ENCODE results near the gene GSTA4.

The GSTA4 gene

DNA sequence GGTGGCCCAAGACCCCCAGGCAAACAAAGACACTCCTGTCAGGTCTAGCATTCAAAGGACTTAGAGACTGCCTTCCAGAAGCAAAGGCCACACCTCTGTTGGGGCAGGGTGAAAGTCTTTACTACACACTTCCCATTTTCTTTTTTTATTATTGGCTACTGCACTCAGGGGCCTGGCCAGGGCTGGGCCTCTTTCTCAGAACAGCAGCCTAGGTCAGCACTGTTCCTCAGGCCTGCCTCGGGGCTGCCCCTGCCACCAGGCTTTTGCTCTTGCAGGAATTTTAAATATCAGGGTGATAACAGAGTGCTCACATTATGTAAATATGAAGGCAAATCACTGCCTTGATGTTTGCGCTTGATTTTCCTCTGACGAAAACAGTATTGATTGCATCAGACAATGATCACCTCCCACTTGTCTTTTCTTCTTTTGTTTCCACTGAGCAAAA is 18.5 kb downstream of the GSTA4 start:
- no peak overlapping the region for H3K27ac ChIP-seq
- TF ChIP-seq, protein P1, sequence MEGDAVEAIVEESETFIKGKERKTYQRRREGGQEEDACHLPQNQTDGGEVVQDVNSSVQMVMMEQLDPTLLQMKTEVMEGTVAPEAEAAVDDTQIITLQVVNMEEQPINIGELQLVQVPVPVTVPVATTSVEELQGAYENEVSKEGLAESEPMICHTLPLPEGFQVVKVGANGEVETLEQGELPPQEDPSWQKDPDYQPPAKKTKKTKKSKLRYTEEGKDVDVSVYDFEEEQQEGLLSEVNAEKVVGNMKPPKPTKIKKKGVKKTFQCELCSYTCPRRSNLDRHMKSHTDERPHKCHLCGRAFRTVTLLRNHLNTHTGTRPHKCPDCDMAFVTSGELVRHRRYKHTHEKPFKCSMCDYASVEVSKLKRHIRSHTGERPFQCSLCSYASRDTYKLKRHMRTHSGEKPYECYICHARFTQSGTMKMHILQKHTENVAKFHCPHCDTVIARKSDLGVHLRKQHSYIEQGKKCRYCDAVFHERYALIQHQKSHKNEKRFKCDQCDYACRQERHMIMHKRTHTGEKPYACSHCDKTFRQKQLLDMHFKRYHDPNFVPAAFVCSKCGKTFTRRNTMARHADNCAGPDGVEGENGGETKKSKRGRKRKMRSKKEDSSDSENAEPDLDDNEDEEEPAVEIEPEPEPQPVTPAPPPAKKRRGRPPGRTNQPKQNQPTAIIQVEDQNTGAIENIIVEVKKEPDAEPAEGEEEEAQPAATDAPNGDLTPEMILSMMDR (conservative IDR thresholded peaks at IDR 0.05), result no peak
- no peak for TF ChIP-seq ZFX (IDR thresholded peaks at IDR 0.05)

DNA sequence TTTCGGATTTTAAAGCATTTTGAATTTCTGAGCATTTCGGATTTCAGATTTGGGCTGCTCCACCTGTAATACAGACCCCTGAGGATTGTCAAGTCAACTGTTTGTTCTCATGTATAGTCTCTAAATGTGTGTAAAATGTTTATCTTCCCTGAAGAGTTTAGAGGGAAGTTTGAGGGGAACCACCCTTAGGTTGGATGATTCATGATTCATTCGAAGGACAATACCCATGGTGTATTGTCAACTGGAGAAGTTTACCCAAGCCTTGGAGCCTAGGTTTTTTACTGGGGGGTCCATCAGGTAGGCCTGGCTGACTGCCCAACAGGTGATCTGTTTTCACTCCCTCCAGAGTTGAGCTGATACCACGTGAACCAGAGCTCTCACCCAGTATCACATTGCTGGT is 18.9 kb downstream of the GSTA4 start:
- no peak overlapping the region for H3K27ac ChIP-seq
- TF ChIP-seq, protein P1 (conservative IDR thresholded peaks at IDR 0.05), result no peak
- no peak for TF ChIP-seq ZFX (IDR thresholded peaks at IDR 0.05)

DNA sequence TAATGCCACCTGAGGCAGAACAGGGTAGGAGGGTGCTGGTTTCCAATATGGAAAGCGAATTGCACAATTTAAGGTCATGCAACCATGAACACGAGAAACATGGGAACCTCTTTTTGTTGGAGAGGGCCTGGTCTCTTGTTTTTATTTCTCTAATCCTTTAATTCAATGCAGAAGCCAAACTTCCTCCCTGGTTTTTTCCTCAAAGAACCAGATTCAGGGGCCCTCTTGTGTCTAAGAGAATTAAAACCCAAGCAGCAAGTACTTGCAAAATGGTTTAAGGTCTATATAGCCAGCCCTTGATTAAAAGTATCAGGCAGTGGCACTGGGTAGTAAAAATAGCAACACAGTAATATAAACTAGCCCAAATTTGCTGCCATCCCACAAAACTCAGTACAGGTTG is 19.5 kb downstream of the GSTA4 start:
- TF ChIP-seq, protein P1 (conservative IDR thresholded peaks at IDR 0.05), result no peak
- TF ChIP-seq ZFX (IDR thresholded peaks at IDR 0.05), result no peak
- H3K27ac ChIP-seq, result no peak overlapping the region

DNA sequence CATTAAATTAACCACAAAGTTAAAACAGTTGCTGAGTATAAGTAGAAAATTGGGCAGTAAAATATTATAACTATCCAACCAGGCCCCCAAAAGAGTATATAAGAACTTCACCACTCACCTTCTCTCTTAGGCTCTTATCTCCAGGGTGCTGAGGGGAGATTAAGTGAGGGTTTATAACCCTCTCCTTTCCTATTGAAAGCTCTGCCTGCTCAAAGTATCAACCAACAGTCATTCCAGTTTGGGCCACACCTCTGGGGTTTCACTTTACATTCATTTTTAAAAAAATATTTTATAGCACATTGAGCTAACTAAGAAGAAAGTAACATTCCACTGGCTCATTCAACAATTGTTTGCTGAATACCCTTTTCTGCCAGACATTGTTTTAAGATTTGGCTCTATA is 22.1 kb downstream of the GSTA4 start:
- H3K27ac ChIP-seq, result no peak overlapping the region
- TF ChIP-seq, protein P1 (conservative IDR thresholded peaks at IDR 0.05), result no peak
- no peak for TF ChIP-seq ZFX (IDR thresholded peaks at IDR 0.05)

DNA sequence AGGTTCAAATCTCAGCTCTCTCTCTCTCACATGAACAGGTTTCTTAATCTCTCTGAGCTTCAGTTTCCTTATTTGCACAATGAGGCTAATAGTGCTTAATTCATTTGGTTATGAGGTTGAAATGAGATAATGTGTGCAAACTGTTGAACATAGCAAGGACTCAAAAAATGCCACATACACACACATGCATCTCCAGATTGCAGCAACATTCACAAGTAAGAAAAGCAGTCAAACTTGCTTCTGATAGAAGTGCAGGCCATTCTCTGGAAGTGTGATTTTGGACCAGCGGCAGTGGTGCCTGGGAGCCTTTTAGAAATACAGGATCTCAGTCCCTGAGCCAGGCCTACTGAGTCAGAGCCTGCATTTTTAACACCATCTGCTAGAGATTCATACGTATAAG is 25.7 kb downstream of the GSTA4 start:
- no peak overlapping the region for H3K27ac ChIP-seq
- no peak for TF ChIP-seq ZFX (IDR thresholded peaks at IDR 0.05)
- TF ChIP-seq, protein P1 (conservative IDR thresholded peaks at IDR 0.05), result no peak

DNA sequence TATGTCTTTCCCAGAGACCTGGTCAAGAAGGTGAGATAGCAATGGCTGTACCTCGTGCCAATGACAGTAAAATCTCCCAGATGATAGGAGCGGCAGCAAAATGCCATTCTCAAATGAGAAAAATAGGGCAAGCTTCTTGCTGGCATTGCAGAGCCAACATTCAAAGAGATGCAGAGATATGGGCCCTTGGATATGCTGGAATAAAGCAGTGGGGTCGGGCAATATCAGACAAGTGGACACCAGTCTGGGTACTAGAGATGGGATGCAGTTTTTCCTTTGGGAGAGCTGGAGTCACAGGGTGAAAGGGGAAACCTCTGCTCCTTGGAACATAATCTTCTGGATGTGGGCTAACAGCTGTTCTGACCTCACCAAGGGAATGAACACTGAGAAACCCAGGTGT is 29.0 kb downstream of the GSTA4 start:
- H3K27ac ChIP-seq, result no peak overlapping the region
- TF ChIP-seq, protein P1 (conservative IDR thresholded peaks at IDR 0.05), result no peak
- no peak for TF ChIP-seq ZFX (IDR thresholded peaks at IDR 0.05)

DNA sequence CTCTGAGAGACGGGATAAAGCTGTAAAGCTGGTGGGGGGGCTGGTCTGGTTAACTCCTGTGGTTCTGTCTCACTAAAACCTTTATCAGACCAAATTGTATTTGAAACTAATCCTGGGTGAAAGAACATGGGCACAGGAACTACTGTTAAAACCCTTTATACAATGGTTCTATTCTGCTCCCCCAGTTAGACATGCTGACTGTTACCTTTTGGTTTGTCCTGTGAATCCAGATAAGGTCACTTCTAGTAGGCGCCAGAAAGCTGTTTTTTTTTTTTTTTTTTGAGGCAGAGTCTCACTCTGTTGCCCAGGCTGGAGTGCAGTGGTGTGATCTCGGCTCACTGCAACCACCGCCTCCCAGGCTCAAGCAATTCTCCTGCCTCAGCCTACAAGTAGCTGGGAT is 29.7 kb downstream of the GSTA4 start:
- TF ChIP-seq ZFX (IDR thresholded peaks at IDR 0.05), result no peak
- TF ChIP-seq, protein P1 (conservative IDR thresholded peaks at IDR 0.05), result no peak
- H3K27ac ChIP-seq, result no peak overlapping the region

Measured in C4-2B (cell line).